Fibroblast of skin of right quadriceps (primary cell): ENCODE measurements around the gene PRR29.

Experiments used
- DNase-seq: peaks from one replicate; pipeline ENCODE4 v3.0.0-alpha.2; 2013

The PRR29 gene

GRCh38 chr17:64053101-64053500 lies 55.0 kb downstream of the PRR29 start:
- no peak for DNase-seq
